NCI-H1694 treated with DMSO at 0.1 percent for 48 hours (cell line): Measurements from ENCODE around the gene HSD17B2.
"Not testable (repeated sequence)": the region's sequence is repeated elsewhere in the genome, so short reads cannot be mapped to it uniquely, and the experiment has no call there.

ENCODE experiments used
- DNase-seq: peaks from one replicate; lab custom pipeline; 2025; lab: John Stamatoyannopoulos, UW

The HSD17B2 gene

GRCh38 chr16:82133798-82134197 lies 98.7 kb downstream of the HSD17B2 start:
- DNase-seq, result no peak

- no peak for DNase-seq
These were observed 99.8 kb downstream of the HSD17B2 start for GRCh38 chr16:82134846-82135245.

GRCh38 chr16:82135844-82136243 lies 100.8 kb downstream of the HSD17B2 start:
- DNase-seq, result no peak

GRCh38 chr16:82136956-82137821 lies 102.1 kb downstream of the HSD17B2 start:
- DNase-seq, result no peak

- DNase-seq, result no peak
These were observed 102.7 kb downstream of the HSD17B2 start for GRCh38 chr16:82137822-82138167.

DNA sequence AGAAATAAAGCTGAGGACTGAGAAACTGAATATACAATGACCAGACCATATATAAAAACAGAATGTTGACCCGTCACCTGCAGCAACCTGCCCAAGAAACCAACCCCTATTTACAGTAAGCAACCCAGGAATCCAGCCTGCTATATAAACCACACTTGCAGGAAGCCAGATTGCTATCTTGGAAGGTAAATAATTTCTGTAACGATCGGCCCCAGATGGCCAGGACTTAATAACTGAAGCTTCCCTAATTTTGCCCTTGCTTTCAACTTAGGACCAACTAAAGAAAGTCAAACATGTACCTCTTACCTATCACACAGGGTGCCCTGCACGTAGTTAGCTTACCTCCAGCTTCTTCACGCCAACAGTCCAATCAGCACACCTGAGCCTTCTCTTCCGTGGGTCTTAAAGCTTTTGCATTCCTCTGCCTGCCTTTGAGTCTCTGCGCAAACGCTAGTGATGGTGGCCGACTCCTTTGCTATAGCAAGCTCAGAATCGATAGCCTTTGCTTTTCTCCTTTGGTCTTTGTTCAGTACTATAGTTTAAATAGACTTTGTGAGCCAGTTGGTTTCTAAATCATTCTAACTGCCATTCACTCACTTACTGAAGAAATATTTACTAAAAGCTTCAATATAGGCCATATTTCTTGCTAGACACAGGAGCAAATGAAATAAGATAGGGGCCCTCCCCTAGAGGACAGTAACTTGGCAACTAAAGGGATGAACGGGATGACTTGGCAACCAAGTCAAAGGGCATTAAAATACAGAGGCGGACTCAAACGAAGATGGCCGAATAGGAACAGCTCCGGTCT lies 103.6 kb downstream of the HSD17B2 start:
- no peak for DNase-seq

GRCh38 chr16:82139286-82139571 lies 104.2 kb downstream of the HSD17B2 start:
- not testable (repeated sequence) for DNase-seq

DNA sequence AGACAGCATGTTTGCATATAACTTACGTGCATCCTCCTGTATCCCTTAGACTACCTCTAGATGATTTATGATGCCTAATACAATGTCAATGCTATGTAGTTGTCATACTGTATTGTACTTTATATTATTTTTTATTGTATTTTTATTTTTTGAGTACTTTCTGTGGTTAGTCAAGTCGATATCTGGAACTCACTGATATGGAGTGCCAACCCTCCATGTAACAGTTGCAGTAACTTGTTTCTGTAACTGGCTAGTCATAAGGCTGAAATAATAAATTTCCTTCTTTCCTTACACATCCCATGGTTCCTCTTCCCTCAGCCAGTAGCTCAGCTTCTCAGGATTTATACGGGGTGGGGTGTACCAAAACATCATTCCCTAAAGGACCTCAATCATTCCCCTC lies 111.5 kb downstream of the HSD17B2 start:
- no peak for DNase-seq

GRCh38 chr16:82146957-82147356 lies 111.9 kb downstream of the HSD17B2 start:
- DNase-seq, result no peak

DNA sequence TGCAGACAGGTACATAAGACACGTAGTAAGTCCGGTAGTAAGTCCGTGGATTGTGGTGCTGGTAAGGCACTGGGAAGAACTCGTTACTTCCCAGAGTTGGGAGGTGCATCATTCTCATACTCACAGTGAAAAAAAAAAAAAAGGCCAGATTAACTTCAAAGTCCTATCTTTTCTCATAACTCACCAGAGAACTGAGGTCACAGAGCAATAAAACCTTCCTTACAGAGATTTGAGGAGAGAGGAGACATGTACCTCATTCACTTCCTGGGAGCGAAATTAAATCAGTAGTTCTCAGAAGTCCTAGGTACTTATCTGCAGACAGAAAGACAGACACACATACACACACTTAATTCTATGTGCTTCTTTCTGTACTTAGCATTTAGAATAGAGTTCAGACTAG lies 112.5 kb downstream of the HSD17B2 start:
- no peak for DNase-seq
